Stimulated activated CD4-positive, alpha-beta T cell treated with anti-CD3 and anti-CD28 coated beads, Interleukin-15, amount 100 ng/mL, for 1 hour (primary cell): Measurements from ENCODE around the gene ICE1.
"Not testable (repeated sequence)": the region's sequence is repeated elsewhere in the genome, so short reads cannot be mapped to it uniquely, and the experiment has no call there.

Experiments
- DNase-seq, 2 donors: peaks; one replicate each; pipeline ENCODE4 v3.0.0-alpha.2; 2020; ENCODE audit warnings: low read depth in 1 of 2, low spot score in 1 of 2

Gene ICE1

GRCh38 chr5:5437227-5438172, 15.0 kb downstream of the ICE1 start:
- no peak for DNase-seq

- no peak for DNase-seq
Observed at GRCh38 chr5:5451863-5452262, 29.4 kb downstream of the ICE1 start.

GRCh38 chr5:5453131-5453530, 30.7 kb downstream of the ICE1 start:
- DNase-seq, result no peak

GRCh38 chr5:5454391-5454790, 31.9 kb downstream of the ICE1 start:
- DNase-seq, result no peak

- DNase-seq, result no peak
Observed at GRCh38 chr5:5456858-5457257, 34.4 kb downstream of the ICE1 start.

GRCh38 chr5:5460311-5460710, 37.8 kb downstream of the ICE1 start:
- DNase-seq, result no peak

GRCh38 chr5:5461012-5461411, 38.5 kb downstream of the ICE1 start:
- no peak for DNase-seq

GRCh38 chr5:5464036-5464715, 41.7 kb downstream of the ICE1 start:
- no peak for DNase-seq

GRCh38 chr5:5466227-5466626, 43.8 kb downstream of the ICE1 start:
- DNase-seq, result no peak

GRCh38 chr5:5467737-5468136, 45.3 kb downstream of the ICE1 start:
- no peak for DNase-seq

- DNase-seq, result no peak
Observed at GRCh38 chr5:5470933-5471332, 48.5 kb downstream of the ICE1 start.

GRCh38 chr5:5473226-5473625, 50.7 kb downstream of the ICE1 start:
- no peak for DNase-seq

GRCh38 chr5:5474961-5475360, 52.5 kb downstream of the ICE1 start:
- DNase-seq, result no peak

GRCh38 chr5:5475975-5476374, 53.5 kb downstream of the ICE1 start:
- DNase-seq, result no peak

GRCh38 chr5:5479578-5479977, 57.1 kb downstream of the ICE1 start:
- DNase-seq, result not testable (repeated sequence)

GRCh38 chr5:5480481-5481111, 58.1 kb downstream of the ICE1 start:
- no peak for DNase-seq

- DNase-seq, result no peak
Observed at GRCh38 chr5:5481206-5481605, 58.7 kb downstream of the ICE1 start.

- no peak for DNase-seq
Observed at GRCh38 chr5:5481633-5482032, 59.2 kb downstream of the ICE1 start.

GRCh38 chr5:5483350-5483749, 60.9 kb downstream of the ICE1 start:
- DNase-seq, result no peak

GRCh38 chr5:5483880-5484598, 61.6 kb downstream of the ICE1 start:
- DNase-seq, result no peak

GRCh38 chr5:5486122-5486521, 63.6 kb downstream of the ICE1 start:
- DNase-seq, result no peak
